Activated T-helper 1 cell treated with anti-CD3 and anti-CD28 coated beads, Interleukin-12 subunit alpha, Interleukin-12 subunit beta, Interleukin-2, Interleukin-4 antibody, amounts not matched to agents 30 ng/mL and 10 ng/mL and 1 ng/mL, durations not matched to agents 14 hours and 24 hours and 36 hours (primary cell): ENCODE measurements around the gene TSC22D3. TPM values are rescaled to one million over a fixed set of nuclear protein-coding genes. Genes with fewer than 3 reads are reported as not detected.
"Not testable (repeated sequence)": the region's sequence is repeated elsewhere in the genome, so short reads cannot be mapped to it uniquely, and the experiment has no call there.

ENCODE experiments used
- DNase-seq: peaks from one replicate; pipeline ENCODE4 v3.0.0; 2021; ENCODE audit warnings: low spot score
- H3K27ac Mint-ChIP-seq: one replicate; pipeline ENCODE4 v1.8.0; 2021; ENCODE audit warnings: mild to moderate bottlenecking, mixed read lengths
- H3K27me3 Mint-ChIP-seq: one replicate; pipeline ENCODE4 v1.8.0; 2022; ENCODE audit warnings: mild to moderate bottlenecking, moderate library complexity, mixed read lengths; ENCODE audit not compliant: insufficient read depth
- H3K36me3 Mint-ChIP-seq: one replicate; pipeline ENCODE4 v1.8.0; 2021; ENCODE audit warnings: low read depth, mixed read lengths
- H3K4me1 Mint-ChIP-seq: one replicate; pipeline ENCODE4 v1.8.0; 2021; ENCODE audit warnings: low read depth, mixed read lengths
- H3K4me3 Mint-ChIP-seq: one replicate; pipeline ENCODE4 v1.8.0; 2021; ENCODE audit warnings: mild to moderate bottlenecking, moderate library complexity, mixed read lengths
- H3K9me3 Mint-ChIP-seq: one replicate; pipeline ENCODE4 v1.8.0; 2021; ENCODE audit warnings: mixed read lengths
- intact Hi-C: fragments of 100-400 bp; cut with micrococcal nuclease; formaldehyde crosslinking; loops from one replicate; pipeline ENCODE4 v1.15.1; 2024
- total RNA-seq: library from RNA; stranded (reverse); gene quantifications from 2 replicates; pipeline ENCODE4 v1.2.3, GENCODE V29; 2022

Gene TSC22D3
- 30.0 and 30.6 TPM in 2 replicates for total RNA-seq

DNA sequence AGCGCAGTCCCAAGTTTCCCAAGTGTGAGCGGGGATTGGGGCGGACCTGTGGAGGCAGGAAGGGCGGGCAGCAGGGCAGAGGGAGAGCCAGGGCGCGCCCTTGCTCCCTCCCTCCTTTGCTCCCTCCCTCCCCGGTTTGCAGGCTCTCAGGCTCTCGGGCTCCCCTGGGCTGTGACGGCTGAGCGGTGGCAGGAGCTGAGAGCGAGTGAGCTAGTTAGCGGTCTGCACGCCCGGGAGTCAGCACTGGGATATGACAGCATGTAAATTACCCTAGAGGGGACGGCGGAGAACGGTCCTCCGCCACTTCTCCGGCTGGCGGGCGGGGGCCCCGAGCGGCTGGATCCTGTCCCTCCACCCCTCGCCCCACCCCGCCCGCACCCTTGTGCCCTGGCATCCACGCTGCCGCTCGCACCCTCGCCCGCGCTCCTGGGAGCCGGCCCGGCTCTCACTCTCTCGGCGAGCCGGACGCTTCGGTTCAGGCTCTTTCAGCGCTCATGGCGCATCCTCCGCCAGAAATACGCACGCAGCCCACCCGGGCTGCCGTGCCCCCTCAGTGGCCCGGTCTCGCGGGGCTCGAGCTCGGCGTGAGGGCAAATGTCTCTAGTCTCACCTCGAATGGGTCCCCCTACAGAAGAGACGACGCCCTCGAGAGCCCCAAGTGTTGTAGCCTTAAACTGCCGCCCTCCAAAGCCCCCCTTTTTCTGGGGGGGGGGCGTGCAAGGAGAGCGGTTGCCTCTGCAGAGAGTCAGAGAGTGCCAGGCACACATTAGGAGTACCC is at the start of gene TSC22D3:
Gene TSC22D3, minus strand, starts transcription at position 54 of the 778 bp plus-strand sequence. CDS start 368 bp downstream, outside the sequence.
- H3K9me3 Mint-ChIP-seq = no peaks in the 10 kb centered on the region
- no peaks in the 10 kb centered on the region for H3K36me3 Mint-ChIP-seq
- peak; percentile 17 for DNase-seq
- intact Hi-C loops = loop anchor here (2.0 to 5.0 kb wide), 3 partner anchors 297 to 881 kb away; no protein-coding TSS in a partner anchor
- H3K27ac Mint-ChIP-seq = peak within 1 kb of the TSS; percentile 71
- H3K27me3 Mint-ChIP-seq = peaks cover 12% of the 10 kb centered on the region
- H3K4me1 Mint-ChIP-seq = peaks cover 13% of the 10 kb centered on the region
- H3K4me3 Mint-ChIP-seq = peak within 1 kb of the TSS; percentile 87

DNA sequence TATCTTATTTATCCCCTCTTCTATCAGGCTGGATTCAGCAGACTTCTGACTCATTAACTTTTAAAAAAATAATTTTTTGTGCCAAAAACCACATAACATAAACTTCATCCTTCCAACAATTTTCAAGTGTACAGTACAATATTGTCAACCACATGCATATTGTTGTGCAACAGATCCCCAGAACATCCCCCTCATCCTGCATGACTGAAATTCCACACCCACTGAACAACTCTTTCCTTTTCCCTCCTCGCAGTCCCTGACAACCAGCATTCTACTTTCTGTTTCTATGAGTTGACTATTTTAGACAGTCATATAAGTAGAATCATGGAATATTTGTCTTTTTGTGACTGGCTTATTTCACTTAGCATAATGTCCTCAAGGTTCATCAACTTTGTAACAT is 47.9 kb upstream of the TSC22D3 start:
- Mint-ChIP-seq H3K27ac (no peak overlapping the region), H3K4me1 (peaks cover 34% of the 10 kb centered on the region), H3K4me3 (no peak overlapping the region), H3K36me3 (peaks cover 4% of the 10 kb centered on the region), H3K9me3 (no peaks in the 10 kb centered on the region), H3K27me3 (peaks cover 8% of the 10 kb centered on the region)
- intact Hi-C loops = no loop called here
- no peak for DNase-seq

DNA sequence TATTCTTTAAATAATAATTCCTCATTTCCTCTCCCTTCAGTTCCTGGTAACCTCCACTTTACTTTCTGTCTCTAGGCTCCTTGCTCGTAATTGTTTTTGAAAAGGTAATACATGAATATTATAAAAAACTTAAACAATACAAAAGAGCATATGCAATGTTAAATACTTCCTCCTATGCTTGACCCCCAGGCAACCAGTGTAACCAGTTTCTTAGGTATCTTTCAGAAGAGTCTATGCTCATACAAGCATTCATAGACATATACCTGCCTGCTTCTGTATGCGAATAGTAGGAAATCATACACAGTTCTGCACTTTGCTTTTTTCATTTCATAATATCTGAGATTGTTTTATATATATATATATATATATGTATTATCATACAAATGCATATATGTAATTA is 47.5 kb upstream of the TSC22D3 start:
- no peak for DNase-seq
- peaks cover 34% of the 10 kb centered on the region for H3K4me1 Mint-ChIP-seq
- no peak overlapping the region for H3K27ac Mint-ChIP-seq
- H3K27me3 Mint-ChIP-seq = peaks cover 8% of the 10 kb centered on the region
- intact Hi-C loops = no loop called here
- H3K4me3 Mint-ChIP-seq = no peak overlapping the region
- no peaks in the 10 kb centered on the region for H3K9me3 Mint-ChIP-seq
- peaks cover 4% of the 10 kb centered on the region for H3K36me3 Mint-ChIP-seq

DNA sequence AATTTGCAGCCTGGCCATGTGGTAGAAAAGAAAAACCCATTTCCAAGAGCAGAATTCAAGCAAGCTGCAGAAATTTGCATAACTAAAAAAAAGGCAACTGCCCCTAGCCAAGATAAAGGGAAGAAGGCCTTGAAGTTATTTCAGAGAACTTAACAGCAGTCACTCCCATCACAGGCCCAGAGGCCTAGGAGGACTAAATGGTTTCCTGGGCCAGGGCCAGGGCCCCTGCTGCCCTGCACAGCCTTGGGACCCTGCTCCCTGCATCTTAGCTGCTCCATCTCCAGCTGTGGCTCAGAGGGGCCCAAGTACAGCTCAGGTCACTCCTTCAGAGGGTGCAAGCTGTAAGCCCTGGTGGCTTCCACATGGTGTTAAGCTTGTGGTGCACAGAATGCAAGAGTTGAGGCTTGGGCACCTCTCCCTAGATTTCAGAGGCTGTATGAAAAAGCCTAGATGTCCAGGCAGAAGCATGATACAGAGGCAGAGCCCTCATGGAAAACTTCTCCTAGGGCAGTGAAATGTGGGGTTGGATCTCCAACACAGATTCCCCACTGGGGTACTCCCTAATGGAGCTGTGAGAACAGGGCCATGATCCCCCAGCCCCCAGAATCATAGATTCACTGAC is 43.4 kb upstream of the TSC22D3 start:
- DNase-seq = no peak
- Mint-ChIP-seq H3K27ac (no peak overlapping the region), H3K27me3 (peaks cover 5% of the 10 kb centered on the region), H3K9me3 (no peaks in the 10 kb centered on the region), H3K4me3 (no peak overlapping the region), H3K36me3 (no peaks in the 10 kb centered on the region), H3K4me1 (peaks cover 6% of the 10 kb centered on the region)
- intact Hi-C loops = no loop called here

DNA sequence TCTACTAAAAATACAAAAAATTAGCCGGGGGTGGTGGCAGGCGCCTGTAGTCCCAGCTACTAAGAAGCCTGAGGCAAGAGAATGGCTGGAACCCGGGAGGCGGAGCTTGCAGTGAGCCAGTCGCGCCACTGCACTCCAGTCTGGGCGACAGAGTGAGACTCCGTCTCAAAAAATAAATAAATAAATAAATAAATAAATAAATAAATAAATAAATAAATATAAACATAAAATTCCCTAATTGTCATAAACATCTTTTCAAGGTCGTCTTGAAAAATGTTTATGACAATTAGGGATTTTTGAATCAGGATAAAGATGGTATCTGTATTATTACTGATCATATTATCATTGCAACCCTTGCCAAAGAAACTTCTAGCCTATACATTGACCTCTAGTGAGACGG is 34.5 kb upstream of the TSC22D3 start:
- H3K27me3 Mint-ChIP-seq, H3K36me3 Mint-ChIP-seq, DNase-seq, H3K9me3 Mint-ChIP-seq, H3K27ac Mint-ChIP-seq, intact Hi-C loops, H3K4me3 Mint-ChIP-seq, H3K4me1 Mint-ChIP-seq: not testable (repeated sequence)

DNA sequence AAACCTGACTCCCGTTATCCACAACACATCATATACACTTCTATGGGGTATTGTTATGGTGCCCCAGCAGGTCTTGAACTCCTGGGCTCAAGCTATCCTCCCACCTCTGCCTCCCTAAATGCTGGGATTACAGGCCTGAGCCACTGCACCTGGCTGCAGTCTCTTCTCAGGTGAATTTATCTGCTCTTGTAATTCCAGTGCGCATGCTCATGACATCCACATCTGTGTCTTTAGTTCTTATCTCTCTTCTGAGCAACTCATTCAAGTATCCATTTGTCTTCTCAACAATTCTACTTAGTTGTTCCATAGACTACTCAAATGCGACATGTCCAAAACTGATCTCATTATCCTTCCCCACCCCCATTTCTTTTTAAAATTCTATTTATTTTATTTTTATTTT is 29.6 kb upstream of the TSC22D3 start:
- no peaks in the 10 kb centered on the region for H3K4me1 Mint-ChIP-seq
- H3K27ac Mint-ChIP-seq = no peak overlapping the region
- DNase-seq = no peak
- peaks cover 2% of the 10 kb centered on the region for H3K27me3 Mint-ChIP-seq
- H3K9me3 Mint-ChIP-seq = no peaks in the 10 kb centered on the region
- H3K36me3 Mint-ChIP-seq = no peaks in the 10 kb centered on the region
- intact Hi-C loops = no loop called here
- H3K4me3 Mint-ChIP-seq = no peak overlapping the region

DNA sequence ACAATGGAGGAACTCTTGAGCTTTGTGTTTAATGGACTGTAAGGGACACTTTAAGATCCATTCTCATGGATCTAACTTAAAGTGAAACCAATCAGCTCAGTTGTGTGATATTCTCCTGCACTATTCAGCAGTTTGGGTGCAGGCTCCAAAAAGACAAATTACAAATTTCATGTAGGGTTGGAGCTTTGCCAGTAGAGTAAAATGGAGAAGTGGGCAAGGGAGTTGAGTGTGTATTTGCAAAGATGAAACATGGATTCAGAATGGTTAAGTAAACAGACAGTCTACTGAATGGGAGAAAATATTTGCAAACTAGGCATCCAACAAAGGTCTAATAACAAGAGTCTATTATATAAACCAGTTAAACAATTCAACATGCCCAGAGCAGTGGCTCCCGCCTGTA is 28.8 kb upstream of the TSC22D3 start:
- H3K27ac Mint-ChIP-seq = no peak overlapping the region
- H3K4me1 Mint-ChIP-seq = no peaks in the 10 kb centered on the region
- no peaks in the 10 kb centered on the region for H3K9me3 Mint-ChIP-seq
- H3K36me3 Mint-ChIP-seq = no peaks in the 10 kb centered on the region
- DNase-seq = no peak
- no peak overlapping the region for H3K4me3 Mint-ChIP-seq
- intact Hi-C loops = no loop called here
- peaks cover 2% of the 10 kb centered on the region for H3K27me3 Mint-ChIP-seq

DNA sequence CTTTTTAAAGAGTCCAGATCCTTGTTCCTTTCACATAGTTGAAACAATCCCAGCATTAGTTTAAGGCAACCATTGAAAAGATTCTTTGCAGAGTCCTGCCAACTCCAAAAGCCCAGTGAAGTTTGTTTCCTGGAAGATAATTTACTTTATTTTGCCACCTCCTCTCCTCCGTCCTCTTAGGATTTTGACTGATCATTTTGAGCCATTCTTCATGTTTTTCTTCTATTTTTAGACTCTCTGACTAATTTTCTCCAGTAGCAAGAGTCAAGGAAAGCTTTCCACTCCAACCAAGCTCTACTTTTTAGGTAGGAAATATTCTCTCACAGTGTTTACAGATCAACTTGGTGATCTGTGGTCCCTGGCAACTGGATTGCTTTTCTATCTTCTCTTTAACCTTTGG is 12.2 kb upstream of the TSC22D3 start:
- Mint-ChIP-seq H3K4me1 (no peaks in the 10 kb centered on the region), H3K9me3 (no peaks in the 10 kb centered on the region), H3K36me3 (no peaks in the 10 kb centered on the region), H3K27ac (no peak overlapping the region), H3K27me3 (peaks cover 11% of the 10 kb centered on the region), H3K4me3 (no peak overlapping the region)
- no peak for DNase-seq
- intact Hi-C loops = no loop called here

DNA sequence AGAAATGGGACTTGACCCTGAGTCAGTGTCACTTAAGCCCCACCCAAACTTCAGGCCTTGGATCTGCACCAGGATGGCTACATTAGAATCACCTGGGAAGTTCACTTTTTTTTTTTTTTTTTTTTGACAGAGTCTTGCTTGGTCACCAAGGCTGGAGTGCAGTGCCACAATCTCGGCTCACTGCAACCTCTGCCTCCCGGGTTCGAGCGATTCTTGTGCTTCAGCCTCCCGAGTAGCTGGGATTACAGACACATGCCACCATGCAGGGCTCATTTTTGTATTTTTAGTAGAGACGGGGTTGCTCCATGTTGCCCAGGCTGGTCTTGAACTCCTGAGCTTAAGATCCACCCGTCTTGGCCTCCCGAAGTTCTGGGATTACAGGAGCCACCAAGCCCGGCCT is 4.9 kb upstream of the TSC22D3 start:
- H3K4me1 Mint-ChIP-seq = peaks cover 13% of the 10 kb centered on the region
- H3K9me3 Mint-ChIP-seq = no peaks in the 10 kb centered on the region
- H3K27me3 Mint-ChIP-seq = peaks cover 8% of the 10 kb centered on the region
- no peaks in the 10 kb centered on the region for H3K36me3 Mint-ChIP-seq
- H3K4me3 Mint-ChIP-seq = no peak overlapping the region
- intact Hi-C loops = no loop called here
- no peak overlapping the region for H3K27ac Mint-ChIP-seq
- no peak for DNase-seq

DNA sequence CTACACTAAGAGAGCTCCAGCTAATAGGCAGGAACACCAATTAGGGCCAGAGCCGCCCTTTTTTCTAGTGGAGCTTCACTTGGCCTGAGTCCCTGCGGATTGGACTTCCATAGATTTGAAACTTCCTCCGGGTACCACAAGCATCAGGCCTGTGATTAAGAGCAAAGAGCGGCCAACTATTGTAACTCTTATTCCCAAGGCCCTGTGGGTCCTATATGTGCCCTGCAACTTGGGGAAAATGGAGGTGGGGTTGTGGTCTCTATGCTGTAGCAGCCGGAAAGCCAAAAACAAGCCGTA is 1.9 kb upstream of the TSC22D3 start, which contains the start of gene NCBP2L:
Gene NCBP2L, plus strand, starts transcription at position 198 of the 297 bp plus-strand sequence. CDS start 16,488 bp downstream, outside the sequence.
- peak within 1 kb of the TSS; percentile 71 for H3K27ac Mint-ChIP-seq
- H3K9me3 Mint-ChIP-seq = no peaks in the 10 kb centered on the region
- peaks cover 12% of the 10 kb centered on the region for H3K27me3 Mint-ChIP-seq
- no peak for DNase-seq
- intact Hi-C loops = loop anchor here (1.0 to 5.0 kb wide), 13 partner anchors 35 to 883 kb away; partner anchors contain the start of genes ATG4A and PSMD10
- peaks cover 13% of the 10 kb centered on the region for H3K4me1 Mint-ChIP-seq
- no peaks in the 10 kb centered on the region for H3K36me3 Mint-ChIP-seq
- H3K4me3 Mint-ChIP-seq = peak within 1 kb of the TSS; percentile 87

DNA sequence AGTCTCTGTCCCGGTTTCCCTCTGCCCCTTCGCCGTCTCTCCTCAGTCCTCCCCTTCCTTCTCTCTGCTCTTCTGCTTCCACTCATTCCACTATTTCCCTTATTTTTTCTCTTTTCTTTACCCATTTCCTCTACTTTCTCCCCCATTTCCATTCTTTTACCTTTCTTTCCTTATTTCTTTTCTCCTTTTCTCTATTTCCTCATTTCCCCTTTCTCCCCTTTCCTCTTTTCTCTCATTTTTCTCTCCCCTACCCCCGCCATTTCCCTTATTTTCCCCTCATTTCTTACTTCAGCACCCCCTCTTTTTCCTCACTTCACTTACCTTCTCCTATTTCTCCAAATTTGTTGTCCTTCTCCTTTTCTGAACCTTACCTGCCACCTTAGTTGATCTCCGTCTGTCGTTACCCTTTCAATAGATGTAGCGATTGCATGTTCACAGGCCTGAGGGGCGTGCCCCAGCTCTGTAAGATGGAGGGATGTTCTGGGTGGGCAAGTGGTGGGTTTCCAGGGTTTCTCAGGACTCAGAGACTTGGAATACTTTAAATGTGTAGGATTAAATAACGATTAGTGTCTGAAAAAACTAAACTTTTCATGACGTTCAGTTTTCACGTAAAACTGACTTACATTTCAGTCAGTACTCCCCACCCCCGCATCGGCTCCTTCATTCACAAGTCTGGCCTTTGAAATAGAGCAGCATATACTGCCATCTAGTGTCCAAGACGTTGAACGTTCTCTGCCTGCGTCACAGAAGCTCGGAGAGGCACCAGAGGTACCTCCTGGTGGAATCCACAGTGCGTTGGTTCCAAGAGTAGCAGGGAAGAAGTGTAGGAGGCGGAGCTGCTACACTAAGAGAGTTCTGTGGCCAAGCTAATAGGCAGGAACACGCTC is 1.3 kb upstream of the TSC22D3 start:
- Mint-ChIP-seq H3K9me3 (no peaks in the 10 kb centered on the region), H3K36me3 (no peaks in the 10 kb centered on the region), H3K27me3 (peaks cover 12% of the 10 kb centered on the region), H3K27ac (peak overlapping the region; percentile 71), H3K4me1 (peaks cover 13% of the 10 kb centered on the region), H3K4me3 (peak overlapping the region; percentile 87)
- intact Hi-C loops = loop anchor here (1.0 to 5.0 kb wide), 13 partner anchors 35 to 882 kb away; partner anchors contain the start of genes ATG4A and PSMD10
- peak; percentile 62 for DNase-seq

DNA sequence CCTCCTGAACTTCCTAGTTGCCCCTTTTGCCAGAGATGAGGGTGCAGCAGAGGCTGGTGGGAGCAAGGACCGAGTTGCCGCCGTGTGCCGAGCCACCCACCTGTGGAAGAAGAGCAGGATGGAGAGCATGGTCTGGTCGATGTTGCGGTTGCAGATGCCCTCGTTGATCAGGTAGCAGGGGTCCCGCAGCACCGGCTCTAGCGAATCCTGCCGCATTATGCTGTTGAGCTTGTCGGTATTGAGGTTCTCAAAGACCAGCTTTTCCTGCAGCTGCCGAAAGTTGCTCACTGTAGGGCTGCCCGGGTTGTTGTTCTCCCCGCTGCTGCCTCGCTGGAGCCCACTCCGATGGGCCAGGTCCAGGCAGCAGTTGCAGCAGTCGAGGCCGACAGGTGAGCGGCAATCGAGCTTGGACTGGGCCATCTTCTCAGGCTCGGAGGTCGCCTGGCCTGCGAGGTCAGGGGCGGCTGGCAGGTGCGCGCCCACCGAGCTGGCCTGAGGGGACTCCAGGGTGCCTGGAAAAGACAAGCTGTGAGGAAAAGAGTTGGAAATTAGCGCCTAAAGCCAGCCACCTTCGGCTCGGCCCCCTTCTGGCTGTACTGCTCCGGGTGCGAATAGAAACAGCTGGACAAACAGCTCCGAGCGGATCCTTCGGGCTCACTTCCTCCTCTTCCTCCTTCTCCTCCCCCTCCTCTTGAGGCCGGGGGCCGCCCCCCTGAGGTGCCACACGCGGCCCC is 420 bp downstream of the TSC22D3 start:
- Mint-ChIP-seq H3K9me3 (no peaks in the 10 kb centered on the region), H3K36me3 (no peaks in the 10 kb centered on the region), H3K4me1 (peaks cover 13% of the 10 kb centered on the region), H3K27ac (no peak overlapping the region), H3K4me3 (peak overlapping the region; percentile 56), H3K27me3 (peaks cover 12% of the 10 kb centered on the region)
- DNase-seq = no peak
- intact Hi-C loops = loop anchor here (5.0 kb wide), 1 partner anchor 778 kb away; no protein-coding TSS in a partner anchor
